ENCODE measurements around the gene SLC25A48. TPM values are rescaled to one million over a fixed set of nuclear protein-coding genes. Genes with fewer than 3 reads are reported as not detected.

Gene SLC25A48
- total RNA-seq, 2 donors from 2014 or later = not detected

DNA sequence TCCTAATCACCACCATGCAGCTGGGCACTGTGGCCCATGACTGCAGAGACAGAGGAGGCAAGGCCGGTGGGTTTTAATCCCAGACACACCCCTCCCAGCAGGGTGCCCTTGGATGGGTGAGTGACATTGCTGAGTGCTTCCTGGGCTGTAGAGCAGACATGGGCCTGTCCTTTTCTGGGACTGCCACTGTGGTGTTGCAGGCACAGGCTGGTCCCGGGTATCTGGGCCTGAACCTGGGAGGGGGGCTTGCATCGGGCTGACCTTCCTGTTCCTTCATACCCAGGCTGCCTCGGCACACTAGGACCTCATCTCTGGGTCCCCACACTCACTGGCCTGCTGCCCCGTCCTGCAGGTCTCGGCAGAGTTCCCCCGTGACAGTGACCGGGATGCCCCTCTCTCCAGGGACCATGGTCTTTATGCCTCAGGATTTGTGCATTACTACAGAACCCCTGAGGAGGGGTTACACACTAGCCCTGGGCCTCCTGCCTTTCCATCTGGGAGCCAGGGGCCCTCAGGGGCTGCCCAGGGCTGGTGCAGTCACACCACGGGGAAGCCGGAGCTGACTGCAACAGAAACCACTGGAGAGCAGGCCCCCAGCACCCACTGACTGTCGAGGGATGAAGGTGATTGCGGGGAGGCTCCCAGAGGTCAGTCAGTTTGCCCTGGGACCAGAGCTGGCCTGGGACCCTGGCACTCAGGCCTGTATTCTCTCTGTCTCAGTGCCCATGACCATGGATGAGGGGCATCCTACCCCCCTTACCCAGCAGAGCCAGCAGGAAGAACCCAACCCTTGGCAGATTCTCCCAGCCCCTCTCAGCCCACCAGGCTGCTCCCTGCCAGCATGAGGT lies 8.9 kb upstream of the SLC25A48 start:
- Mint-ChIP-seq H3K9me3 (no peaks in the 10 kb centered on the region), H3K36me3 (no peaks in the 10 kb centered on the region), H3K4me1 (ENCODE audit: low read depth in 2 of 2) (no peaks in the 10 kb centered on the region), H3K4me3 (no peak overlapping the region), H3K27ac (no peak overlapping the region), H3K27me3 (peaks cover under 1 to 6% of the 10 kb centered on the region in 2 donors)
- DNase-seq (ENCODE audit: low spot score) (no peak), ATAC-seq (no peak)

DNA sequence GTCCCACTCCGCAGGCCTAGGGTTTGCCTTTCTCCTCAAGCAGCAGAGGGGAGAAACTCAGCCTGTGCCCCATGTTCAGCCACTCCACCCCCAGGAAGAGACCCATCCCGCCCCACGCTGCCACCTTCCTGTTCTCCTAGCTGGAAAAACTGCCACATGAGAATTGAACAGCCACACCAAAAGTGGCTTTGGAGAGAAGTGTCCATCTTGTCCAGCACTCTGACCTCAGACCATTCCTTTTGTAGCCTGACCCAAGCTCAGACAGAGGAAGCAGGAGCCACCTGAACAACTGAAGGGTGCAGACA lies 8.3 kb upstream of the SLC25A48 start:
- Mint-ChIP-seq H3K27ac (no peak overlapping the region), H3K4me1 (ENCODE audit: low read depth in 2 of 2) (no peaks in the 10 kb centered on the region), H3K36me3 (no peaks in the 10 kb centered on the region), H3K9me3 (no peaks in the 10 kb centered on the region), H3K4me3 (no peak overlapping the region), H3K27me3 (peaks cover 4 to 12% of the 10 kb centered on the region in 2 donors)
- DNase-seq (ENCODE audit: low spot score) (no peak), ATAC-seq (no peak)

DNA sequence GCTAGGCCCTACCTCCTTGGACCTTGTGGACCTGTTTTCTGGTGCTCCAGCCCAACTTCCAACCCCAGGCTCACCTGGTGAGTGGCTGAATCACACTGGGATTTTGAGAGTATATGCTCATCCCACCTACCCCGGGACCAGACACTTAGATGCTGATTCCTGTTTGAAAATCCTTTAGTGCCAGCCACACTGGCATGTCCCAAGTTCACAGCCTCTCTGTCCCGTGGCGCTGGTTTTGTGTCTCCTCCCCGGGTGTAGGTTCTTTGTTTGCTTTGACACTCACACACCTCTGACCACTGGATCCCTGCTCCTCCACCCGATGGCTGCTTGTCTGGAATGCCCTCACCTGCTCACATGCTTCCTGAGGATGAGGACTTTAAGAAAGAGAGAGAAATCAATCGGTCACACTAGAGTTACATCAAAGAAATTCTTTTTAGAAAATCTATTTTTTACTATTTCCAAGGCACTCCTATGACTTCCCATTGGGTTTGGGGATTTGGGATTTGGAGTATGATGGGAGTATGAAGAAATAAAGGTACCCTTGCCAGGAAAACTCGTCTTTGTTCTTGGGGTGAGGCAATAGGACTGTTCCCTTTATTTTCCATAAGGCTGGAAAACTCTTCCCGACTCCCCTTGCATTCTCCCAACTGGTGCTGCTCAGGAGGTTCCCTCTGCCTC lies 7.3 kb upstream of the SLC25A48 start:
- Mint-ChIP-seq H3K36me3 (no peaks in the 10 kb centered on the region), H3K27ac (no peak overlapping the region), H3K9me3 (no peaks in the 10 kb centered on the region), H3K27me3 (peaks cover 13 to 22% of the 10 kb centered on the region in 2 donors), H3K4me3 (no peak overlapping the region), H3K4me1 (ENCODE audit: low read depth in 2 of 2) (no peaks in the 10 kb centered on the region)
- ATAC-seq = no peak
- DNase-seq (ENCODE audit: low spot score) = no peak

DNA sequence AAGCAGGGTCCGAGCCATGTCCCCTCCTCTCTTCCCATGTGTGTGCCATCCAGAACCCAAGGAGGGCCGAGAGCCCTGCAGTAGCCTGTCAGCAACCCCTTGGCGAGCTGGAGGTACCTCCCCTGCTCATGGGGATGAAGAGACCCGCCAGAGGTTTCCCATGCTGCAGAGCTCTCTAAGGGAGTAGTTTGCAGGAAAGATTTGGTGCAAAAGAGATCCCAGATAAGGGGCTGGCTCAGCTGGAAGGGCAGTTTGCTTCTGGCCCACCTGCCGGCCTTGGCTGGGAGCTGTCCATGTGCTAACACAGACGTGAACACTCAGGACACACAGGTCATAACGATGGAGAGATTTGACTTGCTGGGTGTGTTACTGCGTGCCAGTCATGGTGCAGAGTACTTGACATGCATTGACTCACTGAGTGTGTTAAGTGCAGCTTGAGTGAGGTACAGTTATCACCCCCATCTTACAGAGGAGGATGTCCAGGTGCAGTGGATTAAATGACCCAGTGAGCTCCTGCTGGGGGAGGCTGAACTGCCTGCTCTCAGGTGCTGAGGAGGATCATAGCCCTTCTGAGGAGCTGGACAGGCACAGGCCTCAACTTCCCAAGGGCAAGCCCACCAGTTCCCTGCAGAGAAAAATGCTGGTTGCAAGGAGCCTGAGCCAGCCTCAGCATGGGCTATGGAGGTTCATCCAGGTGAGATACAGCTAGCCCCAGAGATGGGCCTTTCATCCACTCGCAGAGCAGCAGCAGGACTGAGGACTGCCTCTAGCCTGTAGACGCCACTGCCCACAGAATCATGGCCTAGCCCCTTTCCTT lies 6.3 kb upstream of the SLC25A48 start:
- no peaks in the 10 kb centered on the region for H3K36me3 Mint-ChIP-seq
- DNase-seq (ENCODE audit: low spot score) = no peak

DNA sequence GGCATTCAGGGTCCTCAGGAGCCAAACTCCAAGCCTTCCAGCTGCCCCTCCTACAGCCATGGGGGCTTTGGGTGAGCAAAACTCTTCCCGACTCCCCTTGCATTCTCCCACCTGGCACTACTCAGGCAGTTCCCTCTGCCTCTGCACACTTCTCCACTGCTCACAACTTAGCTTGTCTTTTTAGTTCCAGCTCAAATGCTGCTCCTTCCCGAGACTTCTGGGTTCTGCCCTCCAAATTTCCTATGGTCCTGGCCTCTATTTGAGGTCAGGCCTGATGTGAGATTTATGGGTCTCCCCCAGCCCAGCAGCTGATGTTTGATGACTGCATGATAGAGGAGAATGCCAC lies 5.7 kb upstream of the SLC25A48 start:
- Mint-ChIP-seq H3K27ac (no peak overlapping the region), H3K36me3 (no peaks in the 10 kb centered on the region), H3K4me3 (no peak overlapping the region), H3K27me3 (peaks cover 18 to 28% of the 10 kb centered on the region in 2 donors), H3K4me1 (ENCODE audit: low read depth in 2 of 2) (no peaks in the 10 kb centered on the region), H3K9me3 (no peaks in the 10 kb centered on the region)
- DNase-seq (ENCODE audit: low spot score) (no peak), ATAC-seq (no peak)

More for the DNA sequence above, 6.3 kb upstream of the SLC25A48 start:
- H3K4me1 Mint-ChIP-seq (ENCODE audit: low read depth in 2 of 2) = no peaks in the 10 kb centered on the region
- H3K9me3 Mint-ChIP-seq = no peaks in the 10 kb centered on the region
- no peak for ATAC-seq
- H3K27ac Mint-ChIP-seq = no peak overlapping the region
- no peak overlapping the region for H3K4me3 Mint-ChIP-seq
- H3K27me3 Mint-ChIP-seq = peaks cover 18 to 26% of the 10 kb centered on the region in 2 donors

DNA sequence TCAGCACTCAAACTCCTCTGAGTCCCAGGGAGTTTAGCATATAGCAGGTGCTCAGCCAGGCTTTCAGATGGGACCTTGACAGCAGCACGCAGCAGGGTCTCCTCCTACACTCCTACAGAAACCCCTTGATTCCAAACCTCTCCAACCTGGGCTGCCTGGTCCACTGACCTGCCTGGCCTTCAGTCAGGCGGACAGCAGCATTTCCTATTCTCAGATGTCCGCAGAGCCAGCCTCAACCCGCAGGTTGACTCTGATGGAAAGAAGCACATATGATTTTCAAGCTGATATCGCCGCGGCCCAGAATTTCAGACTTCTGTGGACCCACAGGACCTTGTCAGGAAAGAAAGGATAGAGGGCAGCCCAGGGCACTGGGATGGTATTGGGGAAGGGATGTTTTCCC lies 5.3 kb upstream of the SLC25A48 start:
- DNase-seq (ENCODE audit: low spot score) (no peak), ATAC-seq (no peak)
- Mint-ChIP-seq H3K9me3 (no peaks in the 10 kb centered on the region), H3K4me1 (ENCODE audit: low read depth in 2 of 2) (peaks cover 0 to 2% of the 10 kb centered on the region in 2 donors), H3K36me3 (no peaks in the 10 kb centered on the region), H3K27me3 (peaks cover 21 to 32% of the 10 kb centered on the region in 2 donors), H3K4me3 (no peak overlapping the region), H3K27ac (no peak overlapping the region)

DNA sequence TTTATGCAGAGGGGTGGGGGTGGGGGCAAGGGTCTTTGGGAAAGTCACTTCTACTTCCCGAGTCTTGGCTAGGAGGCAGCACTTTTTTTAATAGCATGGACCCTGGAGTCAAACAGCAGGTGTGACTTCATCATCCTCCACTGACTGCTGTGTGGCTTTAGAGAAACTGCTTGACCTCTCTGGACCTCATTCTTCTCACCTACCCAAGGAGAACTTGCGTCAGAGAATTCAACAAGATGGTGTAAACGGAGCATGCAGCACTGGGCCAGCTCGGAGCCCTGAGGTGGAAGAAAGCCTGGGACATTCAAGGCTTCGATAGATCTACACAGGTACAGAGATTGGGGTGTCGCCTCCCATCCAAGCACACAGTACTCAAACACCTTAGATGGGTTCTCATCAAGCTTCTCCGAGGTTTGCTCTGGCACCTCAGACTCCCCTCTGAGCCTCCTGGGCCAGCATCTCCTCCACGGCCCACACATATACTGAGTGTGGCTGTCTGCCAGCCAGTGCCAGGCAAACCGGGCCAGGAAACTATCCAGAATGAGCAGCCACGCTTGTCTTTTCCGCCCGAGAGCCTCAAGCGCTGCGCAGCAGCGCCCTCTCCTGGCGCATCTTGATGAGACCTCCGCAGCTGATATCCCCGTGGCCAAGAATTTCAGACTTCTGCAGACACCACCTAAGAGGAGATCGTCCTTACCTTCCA lies 4.6 kb upstream of the SLC25A48 start:
- H3K27ac Mint-ChIP-seq = no peak overlapping the region
- no peaks in the 10 kb centered on the region for H3K9me3 Mint-ChIP-seq
- H3K4me1 Mint-ChIP-seq (ENCODE audit: low read depth in 2 of 2) = peaks cover 0 to 2% of the 10 kb centered on the region in 2 donors
- DNase-seq (ENCODE audit: low spot score) = no peak
- no peak for ATAC-seq
- no peaks in the 10 kb centered on the region for H3K36me3 Mint-ChIP-seq
- peaks cover 22 to 35% of the 10 kb centered on the region in 2 donors for H3K27me3 Mint-ChIP-seq
- H3K4me3 Mint-ChIP-seq = no peak overlapping the region

DNA sequence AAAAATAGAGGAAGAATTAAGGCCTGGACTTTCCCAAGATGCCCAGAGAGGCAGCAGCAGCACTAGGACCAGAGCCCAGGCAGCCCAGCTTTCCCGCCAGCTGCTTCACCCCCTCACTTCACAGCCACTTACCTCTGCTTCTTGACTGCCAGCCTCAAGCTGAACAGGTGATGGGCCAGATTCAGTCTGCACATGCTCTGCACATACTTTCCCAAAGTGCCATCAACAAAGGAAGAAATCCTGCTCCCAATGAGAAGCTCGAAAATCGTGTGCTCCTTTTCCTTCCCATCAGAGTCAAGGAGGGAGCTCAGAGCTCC lies 4.1 kb upstream of the SLC25A48 start:
- peaks cover 0 to 2% of the 10 kb centered on the region in 2 donors for H3K4me1 Mint-ChIP-seq (ENCODE audit: low read depth in 2 of 2)
- H3K4me3 Mint-ChIP-seq = no peak overlapping the region
- no peaks in the 10 kb centered on the region for H3K36me3 Mint-ChIP-seq
- peaks cover 22 to 35% of the 10 kb centered on the region in 2 donors for H3K27me3 Mint-ChIP-seq
- ATAC-seq (no peak), DNase-seq (ENCODE audit: low spot score) (no peak)
- H3K9me3 Mint-ChIP-seq = no peaks in the 10 kb centered on the region
- H3K27ac Mint-ChIP-seq = no peak overlapping the region

DNA sequence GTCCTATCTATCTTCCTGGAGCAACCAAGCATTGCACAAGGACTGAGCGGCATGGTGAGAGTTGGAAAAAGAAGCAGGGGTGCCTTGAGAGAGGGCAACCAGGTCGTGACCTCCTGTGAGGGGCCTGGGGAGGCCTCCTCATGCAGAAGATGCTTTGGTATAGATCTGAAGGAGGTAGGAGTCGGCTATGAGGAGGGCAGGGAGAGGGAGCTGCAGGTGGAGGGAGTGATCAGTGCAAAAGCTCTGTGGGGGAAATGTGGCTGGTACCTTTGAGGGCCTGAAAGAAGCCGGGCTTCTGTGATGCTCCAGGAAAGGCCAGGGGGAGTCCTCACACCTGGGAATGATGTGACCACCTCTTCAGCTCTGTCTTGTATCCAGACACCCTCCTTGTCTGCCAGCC lies 3.6 kb upstream of the SLC25A48 start:
- DNase-seq (ENCODE audit: low spot score) = no peak
- Mint-ChIP-seq H3K4me3 (no peak overlapping the region), H3K27ac (no peak overlapping the region), H3K4me1 (ENCODE audit: low read depth in 2 of 2) (peaks cover 0 to 2% of the 10 kb centered on the region in 2 donors), H3K36me3 (no peaks in the 10 kb centered on the region), H3K9me3 (no peaks in the 10 kb centered on the region), H3K27me3 (peaks cover 22 to 35% of the 10 kb centered on the region in 2 donors)
- no peak for ATAC-seq

DNA sequence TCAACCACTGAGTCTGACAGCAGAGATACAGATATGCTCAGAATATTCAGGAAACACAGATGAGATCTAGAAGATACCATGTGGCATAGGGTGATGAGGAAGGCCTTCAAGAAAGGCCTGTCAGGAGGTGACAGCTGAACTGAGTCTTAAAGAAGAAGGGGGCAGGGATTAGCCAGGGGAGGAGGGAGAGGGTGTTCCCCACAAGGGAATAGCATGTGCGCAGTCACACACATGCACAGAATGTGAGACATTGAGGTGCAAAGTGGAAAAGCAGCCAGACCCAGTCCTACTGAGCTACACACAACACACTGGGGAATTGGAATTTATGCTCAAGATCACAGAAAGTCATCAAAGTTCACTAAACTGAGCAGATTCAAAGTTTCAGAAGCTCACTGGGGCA lies 3.0 kb upstream of the SLC25A48 start:
- no peak for ATAC-seq
- no peaks in the 10 kb centered on the region for H3K36me3 Mint-ChIP-seq
- H3K27me3 Mint-ChIP-seq = peaks cover 23 to 38% of the 10 kb centered on the region in 2 donors
- DNase-seq (ENCODE audit: low spot score) = no peak
- peaks cover 0 to 2% of the 10 kb centered on the region in 2 donors for H3K4me1 Mint-ChIP-seq (ENCODE audit: low read depth in 2 of 2)
- H3K27ac Mint-ChIP-seq = no peak overlapping the region
- no peaks in the 10 kb centered on the region for H3K9me3 Mint-ChIP-seq
- H3K4me3 Mint-ChIP-seq = no peak overlapping the region

DNA sequence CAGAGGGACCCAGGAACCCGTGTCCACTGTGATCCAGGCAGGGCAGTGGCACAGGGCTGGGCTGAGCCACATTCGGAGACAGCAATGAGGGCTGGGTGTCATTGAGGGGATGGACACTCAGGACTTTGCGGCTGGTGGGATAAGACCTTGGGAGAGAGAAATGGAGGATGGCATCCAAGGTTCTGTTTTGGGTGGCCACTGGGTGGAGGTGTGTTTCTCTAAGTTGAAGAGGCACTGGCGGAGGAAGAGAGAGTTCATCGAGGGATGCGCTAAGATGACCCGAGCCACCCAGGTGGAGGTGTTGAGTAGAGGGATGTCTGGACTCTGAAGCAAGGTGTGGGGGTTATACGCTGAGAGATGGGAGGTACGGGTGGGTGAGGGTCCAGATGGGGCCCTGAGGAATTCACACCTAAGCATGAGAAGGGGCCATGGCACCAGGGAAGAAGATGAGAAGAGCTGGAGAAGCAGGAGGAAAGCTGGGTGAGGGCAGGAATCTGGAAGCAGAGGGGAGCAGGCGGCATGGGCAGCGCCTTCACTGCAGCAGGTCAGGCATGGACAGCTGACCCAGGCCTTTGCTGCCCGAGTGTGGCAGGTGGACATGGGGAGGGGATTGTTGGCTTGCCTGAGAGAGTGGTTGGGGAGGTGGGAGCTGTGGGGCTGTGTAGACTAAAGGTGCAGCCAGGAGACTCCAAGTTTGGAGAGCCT lies 2.5 kb upstream of the SLC25A48 start:
- Mint-ChIP-seq H3K27me3 (peaks cover 25 to 43% of the 10 kb centered on the region in 2 donors), H3K4me3 (no peak overlapping the region), H3K9me3 (no peaks in the 10 kb centered on the region), H3K27ac (no peak overlapping the region), H3K4me1 (ENCODE audit: low read depth in 2 of 2) (peaks cover 0 to 2% of the 10 kb centered on the region in 2 donors), H3K36me3 (no peaks in the 10 kb centered on the region)
- DNase-seq (ENCODE audit: low spot score) = no peak
- no peak for ATAC-seq

DNA sequence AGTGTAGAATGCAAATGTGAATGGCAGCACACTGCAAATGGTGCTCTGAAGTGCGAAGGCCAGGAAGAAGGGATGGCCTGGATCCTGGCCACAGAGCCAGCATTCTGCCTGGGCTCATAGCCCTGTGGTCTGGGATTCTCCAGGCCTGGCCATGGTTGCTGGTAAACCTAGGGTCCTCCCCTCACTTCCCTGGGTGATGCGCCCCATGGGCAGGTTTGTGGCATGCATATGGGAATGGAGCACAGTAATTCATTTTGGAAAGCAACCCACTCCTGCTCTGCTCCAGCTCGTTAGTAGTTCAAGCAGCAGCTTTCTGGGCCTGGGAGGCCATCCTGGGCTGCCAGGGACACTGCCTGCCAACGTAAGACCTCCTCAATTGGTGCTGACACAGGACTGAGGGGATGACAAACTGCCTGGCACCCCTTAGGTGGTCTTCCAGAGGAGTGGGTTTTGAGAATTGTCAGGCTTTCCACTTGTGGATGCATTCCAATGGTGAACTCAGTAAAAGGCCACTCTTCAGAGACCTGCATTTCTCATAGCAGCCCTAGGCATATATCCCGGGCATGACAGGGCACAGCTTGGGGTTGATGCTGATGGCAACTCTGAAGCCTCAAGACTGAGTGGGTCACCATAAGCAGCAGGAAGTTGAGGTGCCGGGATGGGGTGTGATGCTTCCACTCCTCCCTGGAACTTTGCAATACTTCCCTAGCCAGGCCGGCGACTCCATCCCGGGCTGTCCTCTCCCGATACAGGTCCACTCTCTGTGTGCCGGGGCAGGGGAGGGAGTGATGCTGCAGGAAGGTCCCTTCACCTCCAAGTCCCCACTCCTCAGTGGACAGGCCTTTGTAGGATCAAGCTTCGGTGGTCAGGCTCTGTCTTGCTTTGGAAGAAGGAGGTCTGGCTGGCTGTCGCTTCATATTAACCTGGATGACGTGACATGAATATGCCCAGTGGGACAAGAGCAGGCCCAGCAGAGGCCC lies 1.2 kb upstream of the SLC25A48 start:
- peaks cover 0 to 2% of the 10 kb centered on the region in 2 donors for H3K4me1 Mint-ChIP-seq (ENCODE audit: low read depth in 2 of 2)
- H3K27me3 Mint-ChIP-seq = peaks cover 31 to 53% of the 10 kb centered on the region in 2 donors
- no peak overlapping the region for H3K4me3 Mint-ChIP-seq
- ATAC-seq (no peak), DNase-seq (ENCODE audit: low spot score) (no peak)
- H3K9me3 Mint-ChIP-seq = peaks cover 4% of the 10 kb centered on the region
- H3K36me3 Mint-ChIP-seq = no peaks in the 10 kb centered on the region
- no peak overlapping the region for H3K27ac Mint-ChIP-seq
